Ishikawa (cell line): ENCODE results near the gene ELAVL2.

ENCODE experiments used
- CEBPB ChIP-seq: IDR thresholded peaks from 2 replicates; pipeline ENCODE4 v1.6.1; 2012
- CREB1 ChIP-seq: IDR thresholded peaks from 2 replicates; pipeline ENCODE4 v1.6.1; 2012; ENCODE audit warnings: low read depth
- EGR1 ChIP-seq: IDR thresholded peaks from 2 replicates; pipeline ENCODE4 v1.6.1; 2012
- EP300 ChIP-seq: IDR thresholded peaks from 2 replicates; pipeline ENCODE4 v1.6.1; 2012; ENCODE audit warnings: borderline replicate concordance
- FOXM1 ChIP-seq: IDR thresholded peaks from 2 replicates; pipeline ENCODE4 v1.6.1; 2012; ENCODE audit warnings: low read depth, borderline replicate concordance
- NFIC ChIP-seq: IDR thresholded peaks from 2 replicates; pipeline ENCODE4 v1.6.1; 2012
- RAD21 ChIP-seq: IDR thresholded peaks from 2 replicates; pipeline ENCODE4 v1.6.1; 2012; ENCODE audit warnings: low read depth
- TAF1 ChIP-seq: IDR thresholded peaks from 2 replicates; pipeline ENCODE4 v1.6.1; 2012; ENCODE audit warnings: low read depth, mild to moderate bottlenecking
- TCF12 ChIP-seq: IDR thresholded peaks from 2 replicates; pipeline ENCODE4 v1.6.1; 2012; ENCODE audit warnings: low read depth
- TEAD4 ChIP-seq: IDR thresholded peaks from 2 replicates; pipeline ENCODE4 v1.6.1; 2012
- USF1 ChIP-seq: IDR thresholded peaks from 2 replicates; pipeline ENCODE4 v1.6.1; 2012
- YY1 ChIP-seq: IDR thresholded peaks from 2 replicates; pipeline ENCODE4 v1.6.1; 2012; ENCODE audit warnings: low read depth
- ZBTB7A ChIP-seq: IDR thresholded peaks from 2 replicates; pipeline ENCODE4 v1.6.1; 2012; ENCODE audit warnings: low read depth
- TF ChIP-seq, protein P1 (sequence below): IDR thresholded peaks from 2 replicates; pipeline ENCODE4 v1.6.1; 2012; ENCODE audit warnings: low read depth, mild to moderate bottlenecking
- TF ChIP-seq, protein P2 (sequence below): IDR thresholded peaks from 2 replicates; pipeline ENCODE4 v1.6.1; 2012

The ELAVL2 gene

DNA sequence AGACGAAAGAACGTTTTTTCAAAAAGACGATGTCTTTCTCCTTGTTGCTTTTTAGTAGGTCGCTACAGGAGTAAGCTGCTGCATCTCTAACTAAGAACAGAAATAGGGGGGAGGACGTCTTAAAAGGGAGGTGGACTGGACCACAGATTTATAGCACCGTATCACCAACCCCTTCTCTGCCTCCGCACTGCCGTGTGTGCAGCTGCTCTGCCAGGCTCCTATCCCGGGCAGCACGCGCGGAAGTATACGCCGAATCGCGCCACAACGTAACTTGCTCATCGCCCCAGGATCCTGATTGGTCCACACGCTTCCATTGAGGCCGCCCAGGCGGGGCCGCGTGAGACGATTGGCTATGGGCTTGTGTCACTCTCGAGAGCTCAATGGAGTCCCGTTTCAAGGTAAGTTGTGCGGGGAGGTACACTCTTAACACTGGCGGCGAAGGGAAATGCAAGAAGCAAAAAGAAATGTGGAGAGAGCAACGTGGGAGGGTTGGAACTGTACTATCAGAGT lies at the start of gene ELAVL2:
Gene ELAVL2 (minus strand): TSS at position 121 of the 510 bp plus-strand sequence. CDS start 64,006 bp downstream, outside the sequence.
- TF ChIP-seq TEAD4 (no peak), ZBTB7A (no peak), NFIC (no peak), FOXM1 (no peak), YY1 (no peak), CEBPB (no peak), EP300 (no peak), CREB1 (no peak), RAD21 (no peak), USF1 (no peak), TAF1 (no peak), EGR1 (no peak)
- TF ChIP-seq, protein P1, sequence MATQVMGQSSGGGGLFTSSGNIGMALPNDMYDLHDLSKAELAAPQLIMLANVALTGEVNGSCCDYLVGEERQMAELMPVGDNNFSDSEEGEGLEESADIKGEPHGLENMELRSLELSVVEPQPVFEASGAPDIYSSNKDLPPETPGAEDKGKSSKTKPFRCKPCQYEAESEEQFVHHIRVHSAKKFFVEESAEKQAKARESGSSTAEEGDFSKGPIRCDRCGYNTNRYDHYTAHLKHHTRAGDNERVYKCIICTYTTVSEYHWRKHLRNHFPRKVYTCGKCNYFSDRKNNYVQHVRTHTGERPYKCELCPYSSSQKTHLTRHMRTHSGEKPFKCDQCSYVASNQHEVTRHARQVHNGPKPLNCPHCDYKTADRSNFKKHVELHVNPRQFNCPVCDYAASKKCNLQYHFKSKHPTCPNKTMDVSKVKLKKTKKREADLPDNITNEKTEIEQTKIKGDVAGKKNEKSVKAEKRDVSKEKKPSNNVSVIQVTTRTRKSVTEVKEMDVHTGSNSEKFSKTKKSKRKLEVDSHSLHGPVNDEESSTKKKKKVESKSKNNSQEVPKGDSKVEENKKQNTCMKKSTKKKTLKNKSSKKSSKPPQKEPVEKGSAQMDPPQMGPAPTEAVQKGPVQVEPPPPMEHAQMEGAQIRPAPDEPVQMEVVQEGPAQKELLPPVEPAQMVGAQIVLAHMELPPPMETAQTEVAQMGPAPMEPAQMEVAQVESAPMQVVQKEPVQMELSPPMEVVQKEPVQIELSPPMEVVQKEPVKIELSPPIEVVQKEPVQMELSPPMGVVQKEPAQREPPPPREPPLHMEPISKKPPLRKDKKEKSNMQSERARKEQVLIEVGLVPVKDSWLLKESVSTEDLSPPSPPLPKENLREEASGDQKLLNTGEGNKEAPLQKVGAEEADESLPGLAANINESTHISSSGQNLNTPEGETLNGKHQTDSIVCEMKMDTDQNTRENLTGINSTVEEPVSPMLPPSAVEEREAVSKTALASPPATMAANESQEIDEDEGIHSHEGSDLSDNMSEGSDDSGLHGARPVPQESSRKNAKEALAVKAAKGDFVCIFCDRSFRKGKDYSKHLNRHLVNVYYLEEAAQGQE: no peak
- TF ChIP-seq, protein P2, sequence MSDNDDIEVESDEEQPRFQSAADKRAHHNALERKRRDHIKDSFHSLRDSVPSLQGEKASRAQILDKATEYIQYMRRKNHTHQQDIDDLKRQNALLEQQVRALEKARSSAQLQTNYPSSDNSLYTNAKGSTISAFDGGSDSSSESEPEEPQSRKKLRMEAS: no peak

GRCh38 chr9:23858234-23858633 lies 32.2 kb upstream of the ELAVL2 start:
- TF ChIP-seq CREB1 (no peak), EP300 (no peak), ZBTB7A (no peak)
- TF ChIP-seq, protein P1: no peak

DNA sequence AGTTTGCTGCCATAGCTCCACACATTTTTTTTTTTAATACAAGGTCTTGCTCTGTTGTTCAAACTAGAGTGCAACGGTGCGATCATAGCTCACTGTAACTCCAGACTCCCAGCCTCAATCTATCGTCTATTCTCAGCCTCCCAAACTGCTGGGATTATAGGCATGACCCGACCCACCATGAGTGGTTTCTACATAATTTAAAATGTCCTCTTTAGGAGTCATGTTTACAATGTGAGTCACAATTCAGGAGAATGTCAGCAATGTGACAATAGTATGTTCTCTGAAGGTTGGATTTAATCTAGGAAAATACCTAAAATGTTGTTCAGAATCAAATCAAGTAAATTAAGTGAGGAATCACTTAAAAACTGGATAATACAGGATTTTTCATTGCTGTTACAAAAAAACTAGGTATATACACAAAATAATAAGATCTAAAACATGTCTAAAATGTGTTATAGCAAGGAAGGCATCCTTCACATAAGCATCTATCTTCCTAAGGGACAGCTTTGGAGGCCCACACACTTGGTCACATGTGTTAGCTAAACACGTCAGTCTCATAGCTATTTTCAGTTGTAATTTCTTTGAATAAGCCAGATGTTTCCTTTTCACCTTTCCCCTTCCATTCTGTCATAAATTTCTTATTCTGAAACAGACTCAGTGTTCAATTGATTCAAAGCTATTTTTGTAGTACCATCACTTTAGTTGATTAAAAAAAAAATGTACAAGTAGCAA lies 30.0 kb upstream of the ELAVL2 start:
- TF ChIP-seq TAF1 (no peak), YY1 (no peak), ZBTB7A (no peak), CREB1 (no peak), CEBPB (no peak), USF1 (no peak), TCF12 (no peak)
- TF ChIP-seq, protein P2: no peak
- TF ChIP-seq, protein P1: no peak

GRCh38 chr9:23850690-23851629 lies 24.9 kb upstream of the ELAVL2 start:
- TF ChIP-seq TAF1 (no peak), EGR1 (no peak), FOXM1 (no peak), USF1 (no peak), ZBTB7A (no peak)
- TF ChIP-seq, protein P2: no peak
